GM23338 (cell line): ENCODE data around the gene SPATA13. TPM values are rescaled to one million over a fixed set of nuclear protein-coding genes. Genes with fewer than 3 reads are reported as not detected.

ENCODE experiments used
- ATAC-seq: fragments of 200-7000 bp; cut with Tn5 transposase; 3 replicates; pipeline ENCODE4 v1.9.1; 2020
- DNase-seq: peaks from one replicate; pipeline ENCODE4 v3.0.0-alpha.2; 2015; ENCODE audit warnings: low spot score
- H2AFZ ChIP-seq: fragments of 200-600 bp; sonication (generic); 2 replicates; pipeline ENCODE4 v1.8.0; 2016; ENCODE audit warnings: antibody characterized with exemption, mild to moderate bottlenecking, moderate library complexity
- H3F3A ChIP-seq: fragments of 200-600 bp; sonication (generic); replicated peaks from 2 replicates; pipeline ENCODE4 v1.8.0; 2017; ENCODE audit warnings: antibody characterized with exemption, mixed run types, low read depth
- H3K27ac ChIP-seq: fragments of 200-600 bp; sonication (generic); 2 replicates; pipeline ENCODE4 v1.6.1; 2016; ENCODE audit warnings: low read depth
- H3K27me3 ChIP-seq: fragments of 200-600 bp; sonication (generic); 2 replicates; pipeline ENCODE4 v1.8.0; 2016; ENCODE audit warnings: mild to moderate bottlenecking, mixed run types, moderate library complexity; ENCODE audit not compliant: insufficient read depth
- H3K36me3 ChIP-seq: fragments of 200-600 bp; sonication (generic); 2 replicates; pipeline ENCODE4 v1.8.0; 2016; ENCODE audit warnings: mild to moderate bottlenecking; ENCODE audit not compliant: insufficient read depth
- H3K4me1 ChIP-seq: fragments of 200-600 bp; sonication (generic); 2 replicates; pipeline ENCODE4 v1.8.0; 2016; ENCODE audit warnings: mild to moderate bottlenecking, moderate library complexity; ENCODE audit not compliant: insufficient read depth
- H3K4me2 ChIP-seq: fragments of 200-600 bp; sonication (generic); 2 replicates; pipeline ENCODE4 v1.7.1; 2017; ENCODE audit warnings: mixed run types
- H3K4me3 ChIP-seq: fragments of 200-600 bp; sonication (generic); 2 replicates; pipeline ENCODE4 v1.6.1; 2016; ENCODE audit warnings: mixed run types
- H3K79me2 ChIP-seq: fragments of 200-600 bp; sonication (generic); replicated peaks from 2 replicates; pipeline ENCODE4 v1.8.0; 2017; ENCODE audit warnings: mild to moderate bottlenecking; ENCODE audit not compliant: insufficient read depth
- H3K9me2 ChIP-seq: fragments of 200-600 bp; sonication (generic); 2 replicates; pipeline ENCODE4 v1.8.0; 2017; ENCODE audit not compliant: insufficient read depth
- H4K20me1 ChIP-seq: fragments of 200-600 bp; sonication (generic); replicated peaks from 2 replicates; pipeline ENCODE4 v1.8.0; 2017; ENCODE audit warnings: mild to moderate bottlenecking; ENCODE audit not compliant: insufficient read depth
- H3K27ac Mint-ChIP-seq: 2 replicates; pipeline ENCODE4 v1.8.0; 2020; ENCODE audit warnings: inconsistent platforms, mild to moderate bottlenecking, moderate library complexity, mixed read lengths
- H3K27me3 Mint-ChIP-seq: 3 replicates; pipeline ENCODE4 v1.8.0; 2022; ENCODE audit warnings: low read depth, mild to moderate bottlenecking, moderate library complexity, mixed read lengths, inconsistent platforms; ENCODE audit not compliant: insufficient read depth, poor library complexity
- H3K36me3 Mint-ChIP-seq: 3 replicates; pipeline ENCODE4 v1.8.0; 2021; ENCODE audit warnings: low read depth, mild to moderate bottlenecking, inconsistent platforms, moderate library complexity, mixed read lengths
- H3K4me1 Mint-ChIP-seq: 3 replicates; pipeline ENCODE4 v1.8.0; 2020; ENCODE audit warnings: mild to moderate bottlenecking, inconsistent platforms, mixed read lengths
- H3K4me3 Mint-ChIP-seq: 3 replicates; pipeline ENCODE4 v1.8.0; 2021; ENCODE audit warnings: moderate library complexity, mild to moderate bottlenecking, inconsistent platforms, mixed read lengths
- H3K9me3 Mint-ChIP-seq: 3 replicates; pipeline ENCODE4 v1.8.0; 2020; ENCODE audit warnings: moderate library complexity, mild to moderate bottlenecking, inconsistent platforms, mixed read lengths
- CREB1 ChIP-seq: fragments of 250-450 bp; sonication (Bioruptor Pico); IDR thresholded peaks from 2 replicates; pipeline ENCODE4 v1.5.0; 2020; ENCODE audit warnings: low read depth, mild to moderate bottlenecking, moderate library complexity
- EZH2 ChIP-seq: fragments of 200-600 bp; sonication (generic); IDR thresholded peaks from one replicate; pipeline ENCODE4 v1.8.0; 2017; ENCODE audit warnings: antibody characterized with exemption, mild to moderate bottlenecking, low read depth; ENCODE audit not compliant: unreplicated experiment
- EZH2phosphoT487 ChIP-seq: fragments of 200-600 bp; sonication (generic); IDR thresholded peaks from one replicate; pipeline ENCODE4 v1.8.1; 2018; ENCODE audit warnings: antibody characterized with exemption; ENCODE audit not compliant: unreplicated experiment
- NANOG ChIP-seq: IDR thresholded peaks from 2 replicates; pipeline ENCODE4 v1.6.1; 2016; ENCODE audit warnings: antibody characterized with exemption, borderline replicate concordance
- POLR2AphosphoS5 ChIP-seq: IDR thresholded peaks from 2 replicates; pipeline ENCODE4 v1.6.1; 2016; ENCODE audit warnings: antibody characterized with exemption, low read depth
- REST ChIP-seq: IDR thresholded peaks from one replicate; pipeline ENCODE4 v1.6.1; 2018; ENCODE audit warnings: antibody characterized with exemption; ENCODE audit not compliant: unreplicated experiment
- STAT1 ChIP-seq: IDR thresholded peaks from one replicate; pipeline ENCODE4 v1.6.1; 2016; ENCODE audit warnings: antibody characterized with exemption; ENCODE audit not compliant: unreplicated experiment
- ZNF114 ChIP-seq: fragments of 250-450 bp; sonication (Bioruptor Pico); IDR thresholded peaks from 2 replicates; pipeline ENCODE4 v1.5.0; 2020; ENCODE audit warnings: mild to moderate bottlenecking, moderate library complexity
- ZNF462 ChIP-seq: fragments of 250-450 bp; sonication (Bioruptor Pico); IDR thresholded peaks from 2 replicates; pipeline ENCODE4 v1.5.0; 2020; ENCODE audit warnings: mild to moderate bottlenecking, moderate library complexity
- polyA plus RNA-seq: library from polyadenylated mRNA; unstranded; fragments of >200 nt; fragmentation: Nextera tagmentation; extraction: Ambion mirVana; gene quantifications from 2 replicates; pipeline ENCODE4 v1.2.1, GENCODE V29; 2016
- total RNA-seq: library from RNA; depleted of rRNA; stranded (reverse); fragments of >200 nt; shearing (Covaris generic); gene quantifications from 2 replicates; pipeline ENCODE4 v1.2.3, GENCODE V29; 2014
- TF ChIP-seq, protein P1 (sequence below): IDR thresholded peaks from 2 replicates; pipeline ENCODE4 v1.6.1; 2016; ENCODE audit warnings: antibody characterized with exemption
- TF ChIP-seq, protein P2 (sequence below), 2 experiments: fragments of 200-600 bp in 1 of 2; sonication (generic) in 1 of 2; conservative IDR thresholded peaks; 2 replicates each; pipeline versions ENCODE4 v1.5.1 to v1.6.1; 2016 to 2017; ENCODE audit warnings: antibody characterized with exemption in 2 of 2, low read depth in 2 of 2, mild to moderate bottlenecking in 2 of 2, moderate library complexity in 1 of 2

SPATA13 gene
- total and polyA plus RNA-seq, 2 experiments from 2014 or later: 11.9 to 45.7 TPM

GRCh38 chr13:24196593-24197197, 36.2 kb downstream of the SPATA13 start (continued):
- TF ChIP-seq, protein P1, sequence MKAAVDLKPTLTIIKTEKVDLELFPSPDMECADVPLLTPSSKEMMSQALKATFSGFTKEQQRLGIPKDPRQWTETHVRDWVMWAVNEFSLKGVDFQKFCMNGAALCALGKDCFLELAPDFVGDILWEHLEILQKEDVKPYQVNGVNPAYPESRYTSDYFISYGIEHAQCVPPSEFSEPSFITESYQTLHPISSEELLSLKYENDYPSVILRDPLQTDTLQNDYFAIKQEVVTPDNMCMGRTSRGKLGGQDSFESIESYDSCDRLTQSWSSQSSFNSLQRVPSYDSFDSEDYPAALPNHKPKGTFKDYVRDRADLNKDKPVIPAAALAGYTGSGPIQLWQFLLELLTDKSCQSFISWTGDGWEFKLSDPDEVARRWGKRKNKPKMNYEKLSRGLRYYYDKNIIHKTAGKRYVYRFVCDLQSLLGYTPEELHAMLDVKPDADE: no peak
- TF ChIP-seq POLR2AphosphoS5 (no peak), EZH2phosphoT487 (no peak), REST (no peak), STAT1 (no peak), CREB1 (CRISPR knock-in tag) (no peak), EZH2 (no peak)

- no peaks in the 10 kb centered on the region for H3K36me3 ChIP-seq
- H3K4me3 Mint-ChIP-seq: no peak overlapping the region
- H3K4me1 ChIP-seq: peaks cover 17% of the 10 kb centered on the region; the same call in 1 of the 2 replicates
- H3K4me1 Mint-ChIP-seq: peaks cover 19% of the 10 kb centered on the region
- H3K9me2 ChIP-seq: no peaks in the 10 kb centered on the region
- ATAC-seq: no peak
- H3K36me3 Mint-ChIP-seq: no peaks in the 10 kb centered on the region; the same call in 2 of the 3 replicates
- H4K20me1 ChIP-seq: peaks cover 5% of the 10 kb centered on the region
- no peak overlapping the region; the same call in 1 of the 2 replicates for H3K27ac ChIP-seq
- no peak overlapping the region for H3K4me3 ChIP-seq
- H3K9me3 Mint-ChIP-seq: no peaks in the 10 kb centered on the region
- no peak overlapping the region for H3K4me2 ChIP-seq
- peaks cover 92% of the 10 kb centered on the region for H3K79me2 ChIP-seq
- H2AFZ ChIP-seq: no peak overlapping the region
- no peaks in the 10 kb centered on the region for H3K27me3 ChIP-seq
- no peaks in the 10 kb centered on the region for H3F3A ChIP-seq
- DNase-seq: no peak
- H3K27me3 Mint-ChIP-seq: peaks cover 2% of the 10 kb centered on the region
- no peak overlapping the region for H3K27ac Mint-ChIP-seq
- TF ChIP-seq, protein P2, sequence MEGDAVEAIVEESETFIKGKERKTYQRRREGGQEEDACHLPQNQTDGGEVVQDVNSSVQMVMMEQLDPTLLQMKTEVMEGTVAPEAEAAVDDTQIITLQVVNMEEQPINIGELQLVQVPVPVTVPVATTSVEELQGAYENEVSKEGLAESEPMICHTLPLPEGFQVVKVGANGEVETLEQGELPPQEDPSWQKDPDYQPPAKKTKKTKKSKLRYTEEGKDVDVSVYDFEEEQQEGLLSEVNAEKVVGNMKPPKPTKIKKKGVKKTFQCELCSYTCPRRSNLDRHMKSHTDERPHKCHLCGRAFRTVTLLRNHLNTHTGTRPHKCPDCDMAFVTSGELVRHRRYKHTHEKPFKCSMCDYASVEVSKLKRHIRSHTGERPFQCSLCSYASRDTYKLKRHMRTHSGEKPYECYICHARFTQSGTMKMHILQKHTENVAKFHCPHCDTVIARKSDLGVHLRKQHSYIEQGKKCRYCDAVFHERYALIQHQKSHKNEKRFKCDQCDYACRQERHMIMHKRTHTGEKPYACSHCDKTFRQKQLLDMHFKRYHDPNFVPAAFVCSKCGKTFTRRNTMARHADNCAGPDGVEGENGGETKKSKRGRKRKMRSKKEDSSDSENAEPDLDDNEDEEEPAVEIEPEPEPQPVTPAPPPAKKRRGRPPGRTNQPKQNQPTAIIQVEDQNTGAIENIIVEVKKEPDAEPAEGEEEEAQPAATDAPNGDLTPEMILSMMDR (conservative IDR thresholded peaks at IDR 0.05; ENCODE audit: low read depth in 2 of 2): no peak
- TF ChIP-seq NANOG (no peak), ZNF462 (CRISPR knock-in tag) (no peak), EZH2 (no peak), ZNF114 (CRISPR knock-in tag) (no peak)
- TF ChIP-seq, protein P1: no peak
Measured at GRCh38 chr13:24199016-24199415, 38.5 kb downstream of the SPATA13 start.
